SK-N-SH treated with all-trans-retinoic acid at 6 μM for 48 hours (cell line): ENCODE results near the gene SANBR.
"Not testable (repeated sequence)": the region's sequence is repeated elsewhere in the genome, so short reads cannot be mapped to it uniquely, and the experiment has no call there.

Source experiments
- ATAC-seq: fragments of 200-7000 bp; cut with Tn5 transposase; 3 replicates; pipeline ENCODE4 v1.9.1; 2020; ENCODE audit warnings: mild to moderate bottlenecking, moderate library complexity
- ARNTL ChIP-seq: fragments of 450-650 bp; formaldehyde crosslinking; IDR thresholded peaks from 2 replicates; pipeline ENCODE4 v1.5.0; 2020; ENCODE audit warnings: low read depth, mild to moderate bottlenecking, moderate library complexity, borderline replicate concordance
- BACH2 ChIP-seq: fragments of 250-450 bp; sonication (Bioruptor Pico); IDR thresholded peaks from 2 replicates; pipeline ENCODE4 v1.9.0; 2021; ENCODE audit warnings: mild to moderate bottlenecking, borderline replicate concordance
- CSDC2 ChIP-seq: fragments of 250-450 bp; sonication (Bioruptor Pico); IDR thresholded peaks from 2 replicates; pipeline ENCODE4 v1.5.0; 2020; ENCODE audit warnings: mild to moderate bottlenecking, moderate library complexity
- ESRRG ChIP-seq: fragments of 250-450 bp; sonication (Bioruptor Pico); IDR thresholded peaks from 2 replicates; pipeline ENCODE4 v1.6.1; 2021; ENCODE audit warnings: mild to moderate bottlenecking
- GLIS3 ChIP-seq: fragments of 250-450 bp; sonication (Bioruptor Pico); IDR thresholded peaks from 2 replicates; pipeline ENCODE4 v1.5.0; 2020; ENCODE audit warnings: mild to moderate bottlenecking, moderate library complexity
- ISL1 ChIP-seq: fragments of 250-450 bp; sonication (Bioruptor Pico); IDR thresholded peaks from 2 replicates; pipeline ENCODE4 v2.1.2; 2022; ENCODE audit warnings: mild to moderate bottlenecking, moderate library complexity
- OSR1 ChIP-seq: fragments of 250-450 bp; sonication (Bioruptor Pico); IDR thresholded peaks from 2 replicates; pipeline ENCODE4 v1.8.0; 2022; ENCODE audit warnings: moderate library complexity, mild to moderate bottlenecking, inconsistent platforms
- RARB ChIP-seq: fragments of 250-450 bp; sonication (Bioruptor Pico); IDR thresholded peaks from 2 replicates; pipeline ENCODE4 v1.8.0; 2021; ENCODE audit warnings: mild to moderate bottlenecking, moderate library complexity
- TCF4 ChIP-seq: fragments of 250-450 bp; sonication (Bioruptor Pico); IDR thresholded peaks from 2 replicates; pipeline ENCODE4 v1.8.0; 2021; ENCODE audit warnings: mild to moderate bottlenecking, moderate library complexity, borderline replicate concordance
- TOX ChIP-seq: fragments of 250-450 bp; sonication (Bioruptor Pico); IDR thresholded peaks from 2 replicates; pipeline ENCODE4 v1.8.0; 2021; ENCODE audit warnings: mild to moderate bottlenecking, moderate library complexity, borderline replicate concordance
- ZC3H10 ChIP-seq: fragments of 250-450 bp; sonication (Bioruptor Pico); IDR thresholded peaks from 2 replicates; pipeline ENCODE4 v1.5.1; 2021; ENCODE audit warnings: mild to moderate bottlenecking, moderate library complexity
- ZFP3 ChIP-seq: fragments of 250-450 bp; sonication (Bioruptor Pico); IDR thresholded peaks from 2 replicates; pipeline ENCODE4 v1.5.0; 2020; ENCODE audit warnings: mild to moderate bottlenecking, moderate library complexity
- ZFP30 ChIP-seq: fragments of 450-650 bp; formaldehyde crosslinking; IDR thresholded peaks from 2 replicates; pipeline ENCODE4 v1.5.0; 2022; ENCODE audit warnings: mild to moderate bottlenecking, moderate library complexity
- ZNF565 ChIP-seq: fragments of 450-650 bp; formaldehyde crosslinking; conservative IDR thresholded peaks from 2 replicates; pipeline ENCODE4 v1.5.0; 2020; ENCODE audit warnings: low read depth, mild to moderate bottlenecking, moderate library complexity
- ZNF70 ChIP-seq: fragments of 450-650 bp; formaldehyde crosslinking; IDR thresholded peaks from 2 replicates; pipeline ENCODE4 v1.5.0; 2020; ENCODE audit warnings: mild to moderate bottlenecking, moderate library complexity
- TF ChIP-seq, protein P1 (sequence below): fragments of 250-450 bp; sonication (Bioruptor Pico); IDR thresholded peaks from 2 replicates; pipeline ENCODE4 v1.8.0; 2021; ENCODE audit warnings: low read depth, mild to moderate bottlenecking, moderate library complexity, borderline replicate concordance
- TF ChIP-seq, protein P2 (sequence below): fragments of 250-450 bp; sonication (Bioruptor Pico); IDR thresholded peaks from 2 replicates; pipeline ENCODE4 v1.8.0; 2020; ENCODE audit warnings: mild to moderate bottlenecking, moderate library complexity, borderline replicate concordance
- TF ChIP-seq, protein P3 (sequence below): fragments of 250-450 bp; sonication (Bioruptor Pico); IDR thresholded peaks from 2 replicates; pipeline ENCODE4 v1.5.0; 2020; ENCODE audit warnings: mild to moderate bottlenecking, moderate library complexity
- TF ChIP-seq, protein P4 (sequence below): fragments of 250-450 bp; sonication (Bioruptor Pico); IDR thresholded peaks from 2 replicates; pipeline ENCODE4 v1.5.1; 2021; ENCODE audit warnings: mild to moderate bottlenecking, moderate library complexity

Gene SANBR

DNA sequence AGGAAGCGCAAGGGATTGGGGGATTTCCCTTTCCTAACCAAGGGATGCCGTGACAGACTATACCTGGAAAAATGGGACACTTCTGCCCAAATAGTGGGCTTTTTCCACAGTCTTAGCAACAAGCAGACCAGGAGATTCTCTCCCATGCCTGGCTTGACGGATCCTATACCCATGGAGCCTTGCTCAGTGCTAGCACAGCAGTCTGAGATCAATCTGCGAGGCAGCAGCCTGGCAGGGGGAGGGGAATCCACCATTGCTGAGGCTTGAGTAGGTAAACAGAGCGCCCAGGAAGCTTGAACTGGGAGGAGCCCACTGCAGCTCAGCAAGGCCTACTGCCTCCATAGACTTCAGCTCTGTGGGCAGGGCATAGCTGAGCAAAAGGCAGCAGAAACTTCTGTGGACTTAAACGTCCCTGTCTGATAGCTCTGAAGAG, 44.4 kb upstream of the SANBR start (continued):
- TF ChIP-seq, protein P1, sequence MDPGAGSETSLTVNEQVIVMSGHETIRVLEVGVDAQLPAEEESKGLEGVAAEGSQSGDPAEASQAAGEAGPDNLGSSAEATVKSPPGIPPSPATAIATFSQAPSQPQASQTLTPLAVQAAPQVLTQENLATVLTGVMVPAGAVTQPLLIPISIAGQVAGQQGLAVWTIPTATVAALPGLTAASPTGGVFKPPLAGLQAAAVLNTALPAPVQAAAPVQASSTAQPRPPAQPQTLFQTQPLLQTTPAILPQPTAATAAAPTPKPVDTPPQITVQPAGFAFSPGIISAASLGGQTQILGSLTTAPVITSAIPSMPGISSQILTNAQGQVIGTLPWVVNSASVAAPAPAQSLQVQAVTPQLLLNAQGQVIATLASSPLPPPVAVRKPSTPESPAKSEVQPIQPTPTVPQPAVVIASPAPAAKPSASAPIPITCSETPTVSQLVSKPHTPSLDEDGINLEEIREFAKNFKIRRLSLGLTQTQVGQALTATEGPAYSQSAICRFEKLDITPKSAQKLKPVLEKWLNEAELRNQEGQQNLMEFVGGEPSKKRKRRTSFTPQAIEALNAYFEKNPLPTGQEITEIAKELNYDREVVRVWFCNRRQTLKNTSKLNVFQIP (CRISPR knock-in tag): no peak
- no peak for TF ChIP-seq ZFP3 (CRISPR knock-in tag)

DNA sequence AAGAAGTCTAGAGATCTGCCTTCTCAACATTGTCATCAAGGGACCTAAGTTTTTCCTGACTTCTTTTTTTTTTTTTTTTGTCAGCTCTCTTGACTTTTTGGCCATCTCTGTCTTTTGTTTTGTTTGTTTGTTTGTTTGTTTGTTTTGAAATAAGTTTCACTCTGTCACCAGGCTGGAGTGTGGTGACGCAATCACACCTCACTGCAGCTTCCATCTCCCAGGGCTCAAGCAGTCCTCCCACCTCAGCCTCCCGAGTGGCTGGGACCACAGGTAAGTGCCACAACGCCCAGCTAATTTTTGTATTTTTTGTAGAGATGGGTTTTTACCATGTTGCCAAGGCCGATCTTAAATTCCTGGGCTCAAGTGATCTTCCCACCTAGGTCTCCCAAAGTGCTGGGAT, 42.0 kb upstream of the SANBR start:
- TF ChIP-seq ARNTL (CRISPR knock-in tag) (no peak), CSDC2 (CRISPR knock-in tag) (no peak)
- TF ChIP-seq, all 23 proteins: peak for 0
- no peak for ATAC-seq

DNA sequence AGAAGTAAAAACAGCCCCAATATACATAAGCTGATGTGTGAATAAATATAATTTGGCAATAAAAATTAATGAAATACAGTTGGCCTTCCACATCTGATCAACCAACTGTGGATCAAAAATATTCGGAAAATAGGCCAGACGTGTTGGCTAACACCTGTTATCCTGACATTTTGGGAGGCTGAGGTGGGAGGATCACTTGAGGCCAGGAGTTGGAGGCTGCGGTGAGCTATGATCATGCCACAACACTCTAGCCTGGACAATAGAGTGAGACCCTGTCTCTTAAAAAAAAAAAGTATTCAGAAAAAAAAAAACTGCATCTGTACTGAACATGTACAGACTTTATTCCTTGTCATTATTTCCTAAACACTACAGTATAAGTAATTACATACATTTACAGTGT, 36.1 kb upstream of the SANBR start:
- no peak for TF ChIP-seq ISL1 (CRISPR knock-in tag)
- no peak for TF ChIP-seq ARNTL (CRISPR knock-in tag)
- TF ChIP-seq BACH2: no peak
- TF ChIP-seq ESRRG: no peak
- TF ChIP-seq, protein P2, sequence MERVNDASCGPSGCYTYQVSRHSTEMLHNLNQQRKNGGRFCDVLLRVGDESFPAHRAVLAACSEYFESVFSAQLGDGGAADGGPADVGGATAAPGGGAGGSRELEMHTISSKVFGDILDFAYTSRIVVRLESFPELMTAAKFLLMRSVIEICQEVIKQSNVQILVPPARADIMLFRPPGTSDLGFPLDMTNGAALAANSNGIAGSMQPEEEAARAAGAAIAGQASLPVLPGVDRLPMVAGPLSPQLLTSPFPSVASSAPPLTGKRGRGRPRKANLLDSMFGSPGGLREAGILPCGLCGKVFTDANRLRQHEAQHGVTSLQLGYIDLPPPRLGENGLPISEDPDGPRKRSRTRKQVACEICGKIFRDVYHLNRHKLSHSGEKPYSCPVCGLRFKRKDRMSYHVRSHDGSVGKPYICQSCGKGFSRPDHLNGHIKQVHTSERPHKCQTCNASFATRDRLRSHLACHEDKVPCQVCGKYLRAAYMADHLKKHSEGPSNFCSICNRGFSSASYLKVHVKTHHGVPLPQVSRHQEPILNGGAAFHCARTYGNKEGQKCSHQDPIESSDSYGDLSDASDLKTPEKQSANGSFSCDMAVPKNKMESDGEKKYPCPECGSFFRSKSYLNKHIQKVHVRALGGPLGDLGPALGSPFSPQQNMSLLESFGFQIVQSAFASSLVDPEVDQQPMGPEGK (CRISPR knock-in tag): no peak
- TF ChIP-seq RARB (CRISPR knock-in tag): no peak
- TF ChIP-seq ZFP3 (CRISPR knock-in tag): no peak
- TF ChIP-seq, protein P1 (CRISPR knock-in tag): no peak
- no peak for ATAC-seq

DNA sequence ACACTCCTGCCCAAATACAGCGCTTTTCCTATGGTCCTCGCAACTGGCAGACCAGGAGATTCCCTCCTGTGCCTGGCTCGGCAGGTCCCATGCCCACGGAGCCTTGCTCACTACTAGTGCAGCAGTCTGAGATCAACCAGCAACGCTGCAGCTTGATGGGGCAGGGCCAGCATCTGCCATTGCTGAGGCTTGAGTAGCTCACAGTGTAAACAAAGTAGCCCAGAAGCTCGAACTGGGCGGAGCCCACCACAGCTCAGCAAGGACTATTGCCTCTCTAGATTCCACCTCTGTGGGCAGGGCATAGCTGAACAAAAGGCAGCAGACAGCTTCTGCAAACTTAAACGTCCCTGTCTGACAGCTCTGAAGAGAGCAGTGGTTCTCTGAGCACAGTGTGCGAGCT, 31.1 kb upstream of the SANBR start:
- ATAC-seq: not testable (repeated sequence)

DNA sequence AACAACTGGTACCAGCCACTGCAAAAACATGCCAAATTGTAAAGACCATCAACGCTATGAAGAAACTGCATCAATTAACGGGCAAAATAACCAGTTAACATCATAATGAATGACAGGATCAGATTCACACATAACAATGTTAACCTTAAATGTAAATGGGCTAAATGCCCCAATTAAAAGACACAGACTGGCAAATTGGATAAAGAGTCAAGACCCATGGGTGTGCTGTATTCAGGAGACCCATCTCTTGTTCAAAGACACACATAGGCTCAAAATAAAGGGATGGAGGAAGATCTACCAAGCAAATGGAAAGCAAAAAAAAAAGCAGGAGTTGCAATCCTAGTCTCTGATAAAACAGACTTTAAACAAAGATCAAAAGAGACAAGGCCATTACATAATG, 29.0 kb upstream of the SANBR start:
- not testable (repeated sequence) for ATAC-seq

DNA sequence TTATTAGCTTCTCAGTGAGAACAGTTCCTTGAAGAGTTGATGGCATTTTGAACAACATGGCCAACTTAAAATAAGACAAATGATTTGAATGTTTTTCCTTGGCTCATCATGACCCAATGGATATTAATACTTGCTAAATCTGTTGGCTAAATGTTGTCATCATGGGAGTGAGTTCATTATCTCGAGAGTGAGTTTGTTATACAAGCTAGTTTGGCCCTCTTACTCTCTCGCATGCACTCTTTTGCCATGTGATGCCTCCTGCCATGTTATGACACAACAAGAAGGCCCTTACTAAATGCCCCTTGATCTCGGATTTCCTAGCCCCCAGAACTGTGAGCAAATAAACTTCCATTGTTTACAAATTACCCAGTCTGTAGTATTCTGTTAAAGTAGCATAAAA, 22.9 kb upstream of the SANBR start:
- no peak for ATAC-seq
- no peak for TF ChIP-seq GLIS3 (CRISPR knock-in tag)
- TF ChIP-seq CSDC2 (CRISPR knock-in tag): no peak
- no peak for TF ChIP-seq ZFP3 (CRISPR knock-in tag)
- TF ChIP-seq, protein P3, sequence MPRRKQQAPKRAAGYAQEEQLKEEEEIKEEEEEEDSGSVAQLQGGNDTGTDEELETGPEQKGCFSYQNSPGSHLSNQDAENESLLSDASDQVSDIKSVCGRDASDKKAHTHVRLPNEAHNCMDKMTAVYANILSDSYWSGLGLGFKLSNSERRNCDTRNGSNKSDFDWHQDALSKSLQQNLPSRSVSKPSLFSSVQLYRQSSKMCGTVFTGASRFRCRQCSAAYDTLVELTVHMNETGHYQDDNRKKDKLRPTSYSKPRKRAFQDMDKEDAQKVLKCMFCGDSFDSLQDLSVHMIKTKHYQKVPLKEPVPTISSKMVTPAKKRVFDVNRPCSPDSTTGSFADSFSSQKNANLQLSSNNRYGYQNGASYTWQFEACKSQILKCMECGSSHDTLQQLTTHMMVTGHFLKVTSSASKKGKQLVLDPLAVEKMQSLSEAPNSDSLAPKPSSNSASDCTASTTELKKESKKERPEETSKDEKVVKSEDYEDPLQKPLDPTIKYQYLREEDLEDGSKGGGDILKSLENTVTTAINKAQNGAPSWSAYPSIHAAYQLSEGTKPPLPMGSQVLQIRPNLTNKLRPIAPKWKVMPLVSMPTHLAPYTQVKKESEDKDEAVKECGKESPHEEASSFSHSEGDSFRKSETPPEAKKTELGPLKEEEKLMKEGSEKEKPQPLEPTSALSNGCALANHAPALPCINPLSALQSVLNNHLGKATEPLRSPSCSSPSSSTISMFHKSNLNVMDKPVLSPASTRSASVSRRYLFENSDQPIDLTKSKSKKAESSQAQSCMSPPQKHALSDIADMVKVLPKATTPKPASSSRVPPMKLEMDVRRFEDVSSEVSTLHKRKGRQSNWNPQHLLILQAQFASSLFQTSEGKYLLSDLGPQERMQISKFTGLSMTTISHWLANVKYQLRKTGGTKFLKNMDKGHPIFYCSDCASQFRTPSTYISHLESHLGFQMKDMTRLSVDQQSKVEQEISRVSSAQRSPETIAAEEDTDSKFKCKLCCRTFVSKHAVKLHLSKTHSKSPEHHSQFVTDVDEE: no peak
- no peak for TF ChIP-seq TCF4
- TF ChIP-seq ISL1 (CRISPR knock-in tag): no peak
- no peak for TF ChIP-seq ZFP30 (CRISPR knock-in tag)
- no peak for TF ChIP-seq TOX
- no peak for TF ChIP-seq BACH2
- no peak for TF ChIP-seq OSR1 (CRISPR knock-in tag)
- TF ChIP-seq RARB (CRISPR knock-in tag): no peak
- no peak for TF ChIP-seq ZC3H10 (CRISPR knock-in tag)
- TF ChIP-seq, protein P1 (CRISPR knock-in tag): no peak
- TF ChIP-seq ZNF565 (CRISPR knock-in tag): no peak
- TF ChIP-seq ARNTL (CRISPR knock-in tag): no peak
- TF ChIP-seq ESRRG: no peak
- TF ChIP-seq, protein P4, sequence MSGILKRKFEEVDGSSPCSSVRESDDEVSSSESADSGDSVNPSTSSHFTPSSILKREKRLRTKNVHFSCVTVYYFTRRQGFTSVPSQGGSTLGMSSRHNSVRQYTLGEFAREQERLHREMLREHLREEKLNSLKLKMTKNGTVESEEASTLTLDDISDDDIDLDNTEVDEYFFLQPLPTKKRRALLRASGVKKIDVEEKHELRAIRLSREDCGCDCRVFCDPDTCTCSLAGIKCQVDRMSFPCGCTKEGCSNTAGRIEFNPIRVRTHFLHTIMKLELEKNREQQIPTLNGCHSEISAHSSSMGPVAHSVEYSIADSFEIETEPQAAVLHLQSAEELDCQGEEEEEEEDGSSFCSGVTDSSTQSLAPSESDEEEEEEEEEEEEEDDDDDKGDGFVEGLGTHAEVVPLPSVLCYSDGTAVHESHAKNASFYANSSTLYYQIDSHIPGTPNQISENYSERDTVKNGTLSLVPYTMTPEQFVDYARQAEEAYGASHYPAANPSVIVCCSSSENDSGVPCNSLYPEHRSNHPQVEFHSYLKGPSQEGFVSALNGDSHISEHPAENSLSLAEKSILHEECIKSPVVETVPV: no peak
- no peak for TF ChIP-seq ZNF70 (CRISPR knock-in tag)
- TF ChIP-seq, all 23 proteins: peak for 0
